Prostate gland (tissue), 2 donors: ENCODE data around the gene ACBD3.

Experiments
- POLR2A ChIP-seq: fragments of 450-650 bp; IDR thresholded peaks from one replicate; pipeline ENCODE4 v1.6.1; 2016; ENCODE audit warnings: antibody characterized with exemption, mild to moderate bottlenecking
- TF ChIP-seq, protein P1 (sequence below), 4 experiments: fragments of 200-600 bp in 2 of 4; fragments of 450-650 bp in 2 of 4; sonication (generic) in 2 of 4; IDR thresholded peaks; 1 replicate in 3 of 4; 2 replicates in 1 of 4; pipeline ENCODE4 v1.5.1; 2016 to 2019; ENCODE audit warnings: antibody characterized with exemption in 4 of 4, mild to moderate bottlenecking in 2 of 4, moderate library complexity in 2 of 4

DNA sequence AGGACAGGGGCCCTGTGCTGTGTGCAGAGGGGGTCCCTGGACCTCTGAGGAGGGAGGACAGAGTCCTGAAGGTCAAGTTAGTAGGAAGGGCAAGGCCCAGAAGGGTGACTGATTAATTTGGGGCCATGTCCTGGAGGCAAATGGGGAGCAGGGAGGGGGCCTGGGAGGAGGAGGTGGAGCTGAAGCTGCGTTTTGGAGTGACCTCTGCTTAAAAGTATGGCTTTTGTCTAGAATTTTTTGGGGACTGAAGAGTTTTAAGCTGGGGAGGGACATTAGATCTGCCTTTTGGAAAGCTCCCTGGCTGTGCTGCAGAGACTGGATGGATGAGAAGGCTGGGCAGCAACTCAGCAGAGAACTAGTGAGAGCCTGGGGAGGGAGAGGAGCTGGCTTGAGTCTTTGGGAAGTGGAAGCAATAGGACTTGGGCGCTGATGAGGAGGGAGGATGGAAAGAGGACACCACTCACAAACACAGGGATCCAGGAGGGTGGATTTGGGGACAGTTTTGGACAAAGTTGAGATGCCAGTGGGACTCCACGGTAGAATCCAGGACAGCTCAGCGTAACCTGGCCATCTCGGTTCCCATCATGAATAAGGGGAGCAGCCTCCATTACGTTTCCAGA lies 52.9 kb downstream of the ACBD3 start:
- TF ChIP-seq, protein P1, sequence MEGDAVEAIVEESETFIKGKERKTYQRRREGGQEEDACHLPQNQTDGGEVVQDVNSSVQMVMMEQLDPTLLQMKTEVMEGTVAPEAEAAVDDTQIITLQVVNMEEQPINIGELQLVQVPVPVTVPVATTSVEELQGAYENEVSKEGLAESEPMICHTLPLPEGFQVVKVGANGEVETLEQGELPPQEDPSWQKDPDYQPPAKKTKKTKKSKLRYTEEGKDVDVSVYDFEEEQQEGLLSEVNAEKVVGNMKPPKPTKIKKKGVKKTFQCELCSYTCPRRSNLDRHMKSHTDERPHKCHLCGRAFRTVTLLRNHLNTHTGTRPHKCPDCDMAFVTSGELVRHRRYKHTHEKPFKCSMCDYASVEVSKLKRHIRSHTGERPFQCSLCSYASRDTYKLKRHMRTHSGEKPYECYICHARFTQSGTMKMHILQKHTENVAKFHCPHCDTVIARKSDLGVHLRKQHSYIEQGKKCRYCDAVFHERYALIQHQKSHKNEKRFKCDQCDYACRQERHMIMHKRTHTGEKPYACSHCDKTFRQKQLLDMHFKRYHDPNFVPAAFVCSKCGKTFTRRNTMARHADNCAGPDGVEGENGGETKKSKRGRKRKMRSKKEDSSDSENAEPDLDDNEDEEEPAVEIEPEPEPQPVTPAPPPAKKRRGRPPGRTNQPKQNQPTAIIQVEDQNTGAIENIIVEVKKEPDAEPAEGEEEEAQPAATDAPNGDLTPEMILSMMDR (IDR thresholded peaks at IDR 0.05): no peak
- no peak for TF ChIP-seq POLR2A
